ELF-1 (cell line): ENCODE data around the gene CRISPLD2.
"Not testable (repeated sequence)": the region's sequence is repeated elsewhere in the genome, so short reads cannot be mapped to it uniquely, and the experiment has no call there.

Experiments
- DNase-seq: peaks from one replicate; pipeline ENCODE4 v3.0.0-alpha.2; 2016; ENCODE audit warnings: low read depth, low spot score

The CRISPLD2 gene

GRCh38 chr16:84821728-84822689 lies 2.2 kb downstream of the CRISPLD2 start:
- DNase-seq = no peak

GRCh38 chr16:84822990-84823389 lies 3.2 kb downstream of the CRISPLD2 start:
- no peak for DNase-seq

- no peak for DNase-seq
Observed at GRCh38 chr16:84823484-84823883, 3.7 kb downstream of the CRISPLD2 start.

- DNase-seq = no peak
Observed at GRCh38 chr16:84823926-84824325, 4.1 kb downstream of the CRISPLD2 start.

GRCh38 chr16:84825896-84826557 lies 6.2 kb downstream of the CRISPLD2 start:
- DNase-seq = no peak

- peak; percentile 64 for DNase-seq
Observed at GRCh38 chr16:84826558-84826941, 6.8 kb downstream of the CRISPLD2 start.

GRCh38 chr16:84827131-84827574 lies 7.4 kb downstream of the CRISPLD2 start:
- peak; percentile 81 for DNase-seq

- peak; percentile 71 for DNase-seq
Observed at GRCh38 chr16:84827897-84828296, 8.1 kb downstream of the CRISPLD2 start.

GRCh38 chr16:84828322-84828721 lies 8.5 kb downstream of the CRISPLD2 start:
- no peak for DNase-seq

- no peak for DNase-seq
Observed at GRCh38 chr16:84829168-84829965, 9.6 kb downstream of the CRISPLD2 start.

- no peak for DNase-seq
Observed at GRCh38 chr16:84830765-84831384, 11.1 kb downstream of the CRISPLD2 start.

- not testable (repeated sequence) for DNase-seq
Observed at GRCh38 chr16:84831728-84832127, 11.9 kb downstream of the CRISPLD2 start.

- DNase-seq = no peak
Observed at GRCh38 chr16:84832488-84833143, 12.8 kb downstream of the CRISPLD2 start.

- no peak for DNase-seq
Observed at GRCh38 chr16:84833144-84833500, 13.3 kb downstream of the CRISPLD2 start.

GRCh38 chr16:84833542-84834402 lies 14.0 kb downstream of the CRISPLD2 start:
- DNase-seq = no peak

- DNase-seq = no peak
Observed at GRCh38 chr16:84834403-84834772, 14.6 kb downstream of the CRISPLD2 start.

- DNase-seq = peak; percentile 90
Observed at GRCh38 chr16:84836234-84836647, 16.5 kb downstream of the CRISPLD2 start.

- no peak for DNase-seq
Observed at GRCh38 chr16:84836967-84837366, 17.2 kb downstream of the CRISPLD2 start.

GRCh38 chr16:84838383-84838948 lies 18.7 kb downstream of the CRISPLD2 start:
- no peak for DNase-seq

GRCh38 chr16:84839054-84839453 lies 19.3 kb downstream of the CRISPLD2 start:
- DNase-seq = no peak
